Activated naive CD8-positive, alpha-beta T cell treated with anti-CD3 and anti-CD28 coated beads, Interleukin-2, amount 50 U/mL, for 16 hours (primary cell): ENCODE results near the gene COL23A1.
A peak's percentile ranks its signal among the peaks of the same experiment; 100 is the strongest.

Source experiments
- DNase-seq: peaks from one replicate; pipeline ENCODE4 v3.0.0-alpha.2; 2020; ENCODE audit warnings: low read depth, low spot score

COL23A1 gene

GRCh38 chr5:178212241-178213002 is 377.8 kb downstream of the COL23A1 start:
- no peak for DNase-seq

DNA sequence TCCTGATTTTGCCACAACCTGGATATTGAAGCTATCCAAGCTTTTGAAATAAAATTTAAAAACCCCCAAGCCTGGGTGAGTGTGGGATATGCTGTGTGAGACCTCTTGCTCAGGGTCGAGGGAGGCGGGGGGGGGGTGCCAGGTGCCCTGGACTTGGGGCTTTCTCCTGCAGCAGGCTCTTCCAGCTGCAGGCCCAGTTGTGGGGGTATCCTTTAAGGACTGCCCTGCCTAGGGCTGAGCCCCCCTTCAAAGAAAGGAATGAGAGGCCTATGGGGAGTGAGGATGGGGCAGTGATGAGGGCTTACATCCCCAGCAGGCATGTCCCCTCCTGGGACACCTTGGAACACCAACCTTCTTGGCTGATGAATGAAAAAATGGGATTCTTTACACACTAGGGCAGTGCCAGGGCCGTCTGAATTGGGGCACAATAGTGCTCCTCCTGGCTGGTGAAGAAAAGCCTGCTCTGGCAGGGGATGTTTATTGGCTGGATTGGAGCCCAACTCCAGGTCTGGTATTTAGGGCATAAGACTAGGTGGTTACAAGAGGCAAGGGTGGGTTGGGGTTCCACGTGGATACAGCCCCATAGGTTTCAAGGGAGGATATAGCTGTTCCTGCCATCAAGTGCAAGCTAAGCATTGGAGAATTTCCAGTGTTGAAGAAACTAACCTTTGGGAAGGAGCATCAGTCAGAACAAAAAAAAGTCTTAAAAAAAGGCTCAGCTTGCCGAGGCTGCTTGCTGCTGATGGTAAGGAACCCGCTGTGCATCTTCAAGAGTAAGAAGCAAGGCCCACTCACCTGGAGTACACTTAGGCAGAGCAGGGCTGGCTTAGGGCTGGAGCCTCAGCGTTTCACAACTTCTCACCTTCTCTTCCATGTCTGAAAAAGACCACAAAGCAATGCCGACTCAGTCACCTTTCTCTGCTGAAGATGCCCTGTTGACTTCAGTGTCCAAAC is 378.8 kb downstream of the COL23A1 start:
- DNase-seq: no peak

- DNase-seq: no peak
Measured at GRCh38 chr5:178210686-178211085, 379.5 kb downstream of the COL23A1 start.

GRCh38 chr5:178210073-178210535 is 380.1 kb downstream of the COL23A1 start:
- no peak for DNase-seq

GRCh38 chr5:178209334-178210072 is 380.7 kb downstream of the COL23A1 start:
- no peak for DNase-seq

- no peak for DNase-seq
Measured at GRCh38 chr5:178208540-178209227, 381.5 kb downstream of the COL23A1 start.

DNA sequence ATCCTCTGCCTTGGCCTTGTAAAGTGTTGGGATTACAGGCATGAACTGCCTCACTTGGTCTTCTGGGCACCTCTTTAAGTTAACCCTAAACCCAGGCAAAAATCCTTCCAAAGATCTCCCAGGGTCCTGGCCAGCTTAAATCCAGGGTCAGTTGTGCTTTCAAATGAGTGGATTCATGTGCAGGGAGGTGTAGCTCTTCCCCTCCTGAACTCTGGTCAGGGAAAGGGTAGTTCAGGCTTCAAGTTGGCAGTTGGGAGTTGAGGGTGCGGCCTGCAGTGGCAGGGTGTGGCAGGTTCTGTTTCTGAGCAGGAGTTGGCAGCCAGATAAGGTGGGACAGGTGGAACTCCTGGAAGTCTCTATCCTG is 382.3 kb downstream of the COL23A1 start:
- DNase-seq: no peak

- DNase-seq: no peak
Measured at GRCh38 chr5:178207183-178207916, 382.8 kb downstream of the COL23A1 start.

DNA sequence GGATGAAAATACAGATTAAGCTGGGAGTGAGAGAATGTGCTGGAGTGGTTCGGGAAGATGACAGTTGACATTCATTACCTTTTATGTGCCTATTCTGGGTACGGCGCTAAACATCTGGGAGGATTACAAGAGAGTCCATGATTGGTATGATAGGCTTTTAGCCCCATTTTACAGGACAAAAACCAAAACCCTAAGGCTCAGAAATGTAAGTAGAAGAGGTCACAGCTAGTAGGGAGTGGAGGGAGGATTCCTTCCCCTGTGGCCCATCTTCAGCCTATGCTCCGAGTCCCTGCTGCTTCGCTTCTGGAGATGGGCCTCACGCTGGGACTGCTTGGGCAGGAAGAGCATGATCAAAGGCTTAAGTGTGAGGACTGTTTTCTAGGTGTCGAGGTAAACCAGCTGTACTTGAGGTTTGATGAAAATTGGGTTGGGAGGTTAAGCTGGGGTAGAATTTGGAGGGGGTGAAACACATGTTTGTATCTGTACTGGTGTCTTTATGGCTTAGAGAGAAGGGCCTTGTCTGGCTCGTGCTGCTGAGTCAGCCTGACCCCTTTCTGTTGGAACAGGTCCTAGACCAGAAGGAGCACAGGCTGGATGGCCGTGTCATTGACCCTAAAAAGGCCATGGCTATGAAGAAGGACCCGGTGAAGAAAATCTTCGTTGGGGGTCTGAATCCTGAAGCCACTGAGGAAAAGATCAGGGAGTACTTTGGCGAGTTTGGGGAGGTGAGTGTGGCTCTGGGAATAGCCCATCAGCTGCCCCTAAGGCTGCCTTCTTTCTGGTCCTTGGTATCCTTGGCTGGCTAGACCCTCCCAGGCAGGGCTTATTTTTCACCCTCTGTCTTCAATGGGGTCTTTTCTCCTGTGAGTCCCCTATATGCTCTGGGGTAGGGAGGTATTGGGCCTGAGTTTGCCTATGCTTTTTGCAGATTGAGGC is 383.8 kb downstream of the COL23A1 start:
- DNase-seq: no peak

DNA sequence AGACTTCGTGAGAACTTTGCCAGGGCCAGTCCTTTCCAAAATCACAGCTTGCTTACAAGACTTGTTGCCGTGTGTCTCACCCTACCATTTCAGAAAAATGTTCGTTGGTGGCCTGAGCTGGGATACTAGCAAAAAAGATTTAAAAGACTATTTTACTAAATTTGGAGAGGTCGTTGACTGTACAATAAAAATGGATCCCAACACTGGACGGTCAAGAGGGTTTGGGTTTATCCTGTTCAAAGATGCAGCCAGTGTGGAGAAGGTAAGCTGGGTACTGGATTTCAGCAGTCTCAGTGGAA is 384.5 kb downstream of the COL23A1 start:
- DNase-seq: no peak

DNA sequence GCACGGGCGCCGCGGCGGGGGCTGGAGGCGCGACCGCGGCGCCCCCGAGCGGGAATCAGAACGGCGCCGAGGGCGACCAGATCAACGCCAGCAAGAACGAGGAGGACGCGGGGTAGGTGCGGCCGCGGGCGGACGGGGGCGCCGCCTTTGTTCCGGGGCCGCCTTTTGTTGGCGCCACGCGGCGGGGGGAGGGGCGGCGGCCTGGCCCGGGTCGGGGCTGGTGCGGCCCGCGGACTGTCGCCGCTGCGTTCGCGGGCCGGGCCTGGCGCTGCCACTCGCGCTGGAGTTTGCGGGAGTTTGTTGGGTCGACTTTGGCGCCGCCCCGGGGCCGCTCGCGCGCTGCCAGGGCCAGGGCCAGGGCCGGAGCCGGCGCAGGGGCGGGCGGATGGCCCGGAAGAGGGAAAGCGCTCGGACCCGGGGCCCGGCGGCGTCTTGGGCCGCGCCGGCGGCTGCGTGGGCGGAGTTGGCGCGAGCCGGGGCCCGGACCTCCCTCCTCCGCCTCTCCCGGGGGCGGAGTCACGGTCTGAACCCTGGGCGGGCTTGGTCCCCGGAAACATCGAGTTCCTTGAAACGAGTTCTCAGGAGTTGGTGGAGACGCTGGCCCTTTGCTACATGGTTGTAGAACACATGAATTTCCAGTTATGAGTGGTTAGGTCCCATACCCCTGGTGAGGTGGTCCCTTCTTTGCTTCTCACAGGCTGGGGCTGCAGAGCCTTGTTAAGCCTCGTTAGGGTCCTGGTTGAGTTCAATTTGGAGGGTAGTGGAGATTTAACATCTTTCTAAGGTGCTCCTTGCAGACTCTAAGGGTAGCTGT is 385.1 kb downstream of the COL23A1 start:
- peak; percentile 37 for DNase-seq

GRCh38 chr5:178204182-178204934 is 385.8 kb downstream of the COL23A1 start, which contains the start of gene HNRNPAB:
Gene HNRNPAB, plus strand, starts transcription at chr5:178204533. Its CDS starts 305 bp downstream, at chr5:178204838.
- peak; percentile 90 for DNase-seq

DNA sequence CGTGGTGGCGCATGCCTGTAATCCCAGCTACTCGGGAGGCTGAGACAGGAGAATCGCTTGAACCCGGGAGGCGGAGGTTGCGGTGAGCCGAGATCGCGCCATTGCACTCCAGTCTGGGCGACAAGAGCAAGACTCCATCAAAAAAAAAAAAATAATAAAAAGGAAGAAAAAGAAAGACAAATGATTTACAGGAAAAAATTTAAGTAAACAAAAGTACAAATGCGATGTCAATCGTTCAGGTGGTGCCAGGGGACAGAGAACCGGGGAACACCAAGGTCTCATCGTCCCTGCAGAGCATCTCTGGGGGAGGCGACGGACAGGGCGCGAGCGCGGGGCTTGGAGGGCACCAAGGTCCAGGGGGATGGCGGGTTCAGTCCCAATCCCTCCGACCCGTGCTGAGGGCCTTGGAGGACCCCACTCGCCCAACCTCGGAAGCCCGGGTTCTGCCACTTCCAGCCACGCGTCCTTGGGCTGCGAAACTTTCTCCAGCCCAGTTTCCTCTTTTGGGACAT is 386.5 kb downstream of the COL23A1 start:
- DNase-seq: no peak

DNA sequence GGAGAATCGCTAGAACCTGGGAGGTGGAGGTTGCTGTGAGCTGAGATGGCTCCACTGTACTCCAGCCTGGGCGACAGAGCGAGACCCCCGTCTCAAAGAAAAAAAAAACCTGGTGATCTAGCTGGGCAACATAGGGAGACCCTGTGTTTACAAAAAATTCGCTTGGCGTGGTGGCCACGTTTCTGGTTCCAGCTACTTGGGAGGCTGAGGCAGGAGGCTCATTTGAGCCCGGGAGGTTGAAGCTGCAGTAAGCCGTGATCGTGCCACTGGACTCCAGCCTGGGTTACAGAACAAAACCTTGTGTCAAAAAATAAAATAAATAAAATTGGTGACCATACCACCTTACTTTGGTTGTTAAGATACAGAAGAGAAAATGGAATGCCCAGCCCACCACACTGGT is 387.7 kb downstream of the COL23A1 start:
- DNase-seq: no peak

DNA sequence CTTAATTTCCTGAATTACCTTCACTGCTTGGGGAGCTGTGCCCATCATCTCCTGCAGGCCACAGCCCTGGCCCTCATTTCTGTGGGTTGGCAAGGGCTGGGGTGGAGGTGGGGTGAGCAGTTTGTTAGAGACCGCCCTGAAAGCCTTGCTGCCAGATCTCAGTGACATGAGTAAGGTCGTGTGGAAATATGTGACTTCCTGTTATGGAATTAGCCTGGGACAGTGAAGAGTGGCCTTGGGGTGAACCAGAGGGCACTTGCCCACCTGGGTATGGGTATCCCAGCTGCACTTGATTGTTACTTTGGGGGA is 388.3 kb downstream of the COL23A1 start:
- no peak for DNase-seq

DNA sequence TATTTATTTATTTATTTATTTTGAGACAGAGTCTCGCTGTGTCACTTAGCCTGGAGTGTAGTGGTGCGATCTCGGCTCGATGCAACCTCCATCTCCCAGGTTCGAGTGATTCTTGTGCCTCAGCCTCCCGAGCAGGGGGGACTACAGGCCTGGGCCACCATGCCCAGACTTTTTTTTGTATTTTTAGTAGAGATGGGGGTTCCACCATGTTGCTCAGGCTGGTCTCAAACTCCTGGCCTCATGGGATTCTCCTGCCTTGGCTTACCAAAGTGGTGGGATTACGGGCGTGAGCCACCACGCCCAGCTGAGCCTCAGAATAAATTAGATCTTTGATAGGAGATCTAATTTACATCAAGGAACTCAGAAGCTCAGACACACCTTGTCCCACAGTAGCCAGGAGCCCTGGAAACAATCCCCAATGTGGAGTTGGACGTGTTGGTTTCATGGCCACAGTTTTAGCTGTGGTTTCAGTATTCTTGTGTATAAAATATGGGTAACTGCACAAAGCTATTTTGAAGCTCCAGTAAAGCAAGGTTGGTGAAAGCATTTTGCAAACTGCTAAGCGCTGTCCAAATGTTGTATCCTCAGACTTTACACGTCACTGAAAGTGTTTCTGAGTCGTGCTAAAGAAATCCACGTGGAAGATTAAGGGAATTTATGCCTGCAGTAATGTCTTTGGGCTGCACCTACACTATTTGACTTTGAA is 388.8 kb downstream of the COL23A1 start:
- DNase-seq: no peak
